Colonic mucosa (tissue), 4 donors: ENCODE data around the gene CCDC71. TPM values are rescaled to one million over a fixed set of nuclear protein-coding genes. Genes with fewer than 3 reads are reported as not detected.
A peak's percentile ranks its signal among the peaks of the same experiment; 100 is the strongest.

Experiments
- DNase-seq: peaks from one replicate; pipeline ENCODE4 v3.0.0-alpha.2; 2020
- H3K27ac ChIP-seq: fragments of 200-600 bp; one replicate; pipeline ENCODE4 v1.8.0; 2021
- H3K27me3 ChIP-seq: fragments of 200-600 bp; one replicate; pipeline ENCODE4 v1.8.0; 2021
- H3K36me3 ChIP-seq: fragments of 200-600 bp; one replicate; pipeline ENCODE4 v1.8.0; 2021
- H3K4me1 ChIP-seq: fragments of 200-600 bp; one replicate; pipeline ENCODE4 v1.8.0; 2021; ENCODE audit warnings: mild to moderate bottlenecking
- H3K4me3 ChIP-seq: fragments of 200-600 bp; one replicate; pipeline ENCODE4 v1.8.0; 2021
- H3K9ac ChIP-seq, 2 donors: one replicate each; pipeline ENCODE4 v1.7.0; 2013; ENCODE audit warnings: control low read depth in 2 of 2, low read depth in 2 of 2, low read length in 2 of 2
- H3K9me3 ChIP-seq: fragments of 200-600 bp; one replicate; pipeline ENCODE4 v1.8.0; 2021
- intact Hi-C: fragments of 100-400 bp; cut with DNase I; formaldehyde crosslinking; loops from one replicate; pipeline ENCODE4 v1.14.1; 2022
- total RNA-seq, 2 donors: library from RNA; stranded (reverse); fragmentation: NEBNext Ultra II Directional in 1 of 2; extraction: Animal tissue kit (Norgen Biotek cat#: 25700) in 1 of 2; gene quantifications; one replicate each; pipeline ENCODE4 v1.2.1, GENCODE V29; 2021
- TF ChIP-seq, protein P1 (sequence below): fragments of 200-600 bp; IDR thresholded peaks from one replicate; pipeline ENCODE4 v1.8.0; 2022; ENCODE audit warnings: antibody characterized with exemption, mild to moderate bottlenecking
- donor health status: healthy.
- donor health status: DM: no; HTN: no; CAD: no.
- donor health status: DM: no; HTN: no; CAD: no.

CCDC71 gene
- total RNA-seq, 2 donors from 2014 or later: 17.8 to 22.6 TPM

DNA sequence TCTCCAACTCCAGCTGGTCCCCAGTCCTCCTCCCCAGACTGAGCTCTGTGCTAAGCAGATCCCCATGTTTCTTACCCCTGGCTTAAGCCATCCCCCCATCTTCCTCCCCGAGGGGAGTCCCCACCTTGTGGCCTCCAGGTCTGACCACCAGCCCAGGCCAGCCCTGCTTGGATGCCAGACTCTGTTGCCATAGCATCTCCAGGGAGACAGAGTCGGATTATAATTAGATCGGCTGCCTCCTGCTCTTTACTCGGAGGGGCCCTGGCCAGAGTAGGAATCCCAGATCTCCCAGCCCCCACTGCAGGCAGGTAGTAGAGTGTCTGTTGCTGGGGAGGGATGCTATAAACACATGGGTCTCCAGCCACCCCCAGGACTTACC, 7.7 kb upstream of the CCDC71 start:
- DNase-seq: no peak
- no peaks in the 10 kb centered on the region for H3K27me3 ChIP-seq
- no peaks in the 10 kb centered on the region for H3K9me3 ChIP-seq
- intact Hi-C loops: loop anchor here (5.0 kb wide), 1 partner anchor 104 kb away; the partner anchor contains the start of gene C3orf62
- H3K27ac ChIP-seq: no peak overlapping the region
- H3K36me3 ChIP-seq: no peaks in the 10 kb centered on the region
- TF ChIP-seq, protein P1, sequence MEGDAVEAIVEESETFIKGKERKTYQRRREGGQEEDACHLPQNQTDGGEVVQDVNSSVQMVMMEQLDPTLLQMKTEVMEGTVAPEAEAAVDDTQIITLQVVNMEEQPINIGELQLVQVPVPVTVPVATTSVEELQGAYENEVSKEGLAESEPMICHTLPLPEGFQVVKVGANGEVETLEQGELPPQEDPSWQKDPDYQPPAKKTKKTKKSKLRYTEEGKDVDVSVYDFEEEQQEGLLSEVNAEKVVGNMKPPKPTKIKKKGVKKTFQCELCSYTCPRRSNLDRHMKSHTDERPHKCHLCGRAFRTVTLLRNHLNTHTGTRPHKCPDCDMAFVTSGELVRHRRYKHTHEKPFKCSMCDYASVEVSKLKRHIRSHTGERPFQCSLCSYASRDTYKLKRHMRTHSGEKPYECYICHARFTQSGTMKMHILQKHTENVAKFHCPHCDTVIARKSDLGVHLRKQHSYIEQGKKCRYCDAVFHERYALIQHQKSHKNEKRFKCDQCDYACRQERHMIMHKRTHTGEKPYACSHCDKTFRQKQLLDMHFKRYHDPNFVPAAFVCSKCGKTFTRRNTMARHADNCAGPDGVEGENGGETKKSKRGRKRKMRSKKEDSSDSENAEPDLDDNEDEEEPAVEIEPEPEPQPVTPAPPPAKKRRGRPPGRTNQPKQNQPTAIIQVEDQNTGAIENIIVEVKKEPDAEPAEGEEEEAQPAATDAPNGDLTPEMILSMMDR: no peak
- no peaks in the 10 kb centered on the region for H3K4me1 ChIP-seq
- peak overlapping the region; percentile 43 to 72 for H3K9ac ChIP-seq
- no peak overlapping the region for H3K4me3 ChIP-seq

DNA sequence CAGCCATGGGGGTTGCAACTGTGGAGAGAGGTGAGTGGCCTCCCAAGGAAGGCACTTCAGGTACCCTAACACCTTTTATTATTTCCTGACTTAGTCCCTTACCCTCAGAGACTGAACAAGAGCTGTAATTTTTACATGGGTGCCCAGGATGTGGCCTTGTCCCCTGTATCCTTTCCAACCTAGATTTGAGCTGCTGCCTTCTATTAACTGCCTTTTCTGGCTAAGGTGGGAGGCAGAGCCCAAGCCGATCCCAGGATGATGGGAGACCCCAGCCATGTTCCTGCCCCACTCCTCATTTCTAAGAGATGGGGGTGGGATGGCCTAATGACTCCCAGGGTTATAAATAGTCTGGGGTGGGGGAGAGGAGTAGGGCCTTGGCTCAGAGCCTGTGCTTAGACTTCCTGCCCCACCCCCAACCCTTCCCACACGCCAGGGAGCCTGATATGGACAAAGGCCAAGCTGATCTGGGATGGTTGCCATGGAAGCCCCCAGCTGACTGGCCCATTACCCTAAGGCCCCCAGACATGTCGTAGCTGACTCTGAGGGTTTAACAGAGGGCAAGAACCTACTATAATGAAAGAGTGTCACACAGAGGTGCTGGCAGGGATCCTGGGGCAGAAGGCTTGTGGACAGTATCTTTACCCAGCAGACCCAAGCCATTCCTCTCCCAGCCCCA, 7.1 kb upstream of the CCDC71 start:
- no peak overlapping the region for H3K27ac ChIP-seq
- DNase-seq: no peak
- no peaks in the 10 kb centered on the region for H3K27me3 ChIP-seq
- peak overlapping the region; percentile 72 to 95 for H3K9ac ChIP-seq
- H3K4me1 ChIP-seq: no peaks in the 10 kb centered on the region
- no peaks in the 10 kb centered on the region for H3K36me3 ChIP-seq
- no peaks in the 10 kb centered on the region for H3K9me3 ChIP-seq
- intact Hi-C loops: loop anchor here (5.0 kb wide), 1 partner anchor 104 kb away; the partner anchor contains the start of gene C3orf62
- TF ChIP-seq, protein P1: no peak
- peak overlapping the region; percentile 57 for H3K4me3 ChIP-seq

DNA sequence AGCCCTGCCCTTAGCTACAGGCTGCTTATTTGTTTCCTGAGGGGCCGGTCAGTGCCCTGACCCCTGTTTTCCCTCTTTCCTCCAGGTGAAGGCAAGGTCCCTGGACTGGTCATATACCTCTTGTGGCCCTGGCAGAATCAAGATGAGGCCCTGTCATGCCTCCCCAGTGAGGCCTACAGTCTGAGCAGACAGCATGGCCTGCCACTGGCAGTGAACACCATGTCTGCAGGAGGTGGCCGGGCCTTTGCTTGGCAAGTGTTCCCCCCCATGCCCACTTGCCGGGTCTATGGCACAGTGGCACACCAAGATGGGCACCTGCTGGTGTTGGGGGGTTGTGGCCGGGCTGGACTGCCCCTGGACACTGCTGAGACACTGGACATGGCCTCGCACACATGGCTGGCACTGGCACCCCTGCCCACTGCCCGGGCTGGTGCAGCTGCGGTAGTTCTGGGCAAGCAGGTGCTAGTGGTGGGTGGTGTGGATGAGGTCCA, 6.5 kb upstream of the CCDC71 start:
- Histone ChIP-seq H3K9ac (peak overlapping the region; percentile 72 to 95), H3K36me3 (no peaks in the 10 kb centered on the region), H3K27ac (peak overlapping the region; percentile 53), H3K4me1 (no peaks in the 10 kb centered on the region), H3K4me3 (peak overlapping the region; percentile 57), H3K27me3 (no peaks in the 10 kb centered on the region), H3K9me3 (no peaks in the 10 kb centered on the region)
- intact Hi-C loops: loop anchor here (5.0 kb wide), 1 partner anchor 105 kb away; the partner anchor contains the start of gene C3orf62
- TF ChIP-seq, protein P1: no peak
- DNase-seq: no peak

DNA sequence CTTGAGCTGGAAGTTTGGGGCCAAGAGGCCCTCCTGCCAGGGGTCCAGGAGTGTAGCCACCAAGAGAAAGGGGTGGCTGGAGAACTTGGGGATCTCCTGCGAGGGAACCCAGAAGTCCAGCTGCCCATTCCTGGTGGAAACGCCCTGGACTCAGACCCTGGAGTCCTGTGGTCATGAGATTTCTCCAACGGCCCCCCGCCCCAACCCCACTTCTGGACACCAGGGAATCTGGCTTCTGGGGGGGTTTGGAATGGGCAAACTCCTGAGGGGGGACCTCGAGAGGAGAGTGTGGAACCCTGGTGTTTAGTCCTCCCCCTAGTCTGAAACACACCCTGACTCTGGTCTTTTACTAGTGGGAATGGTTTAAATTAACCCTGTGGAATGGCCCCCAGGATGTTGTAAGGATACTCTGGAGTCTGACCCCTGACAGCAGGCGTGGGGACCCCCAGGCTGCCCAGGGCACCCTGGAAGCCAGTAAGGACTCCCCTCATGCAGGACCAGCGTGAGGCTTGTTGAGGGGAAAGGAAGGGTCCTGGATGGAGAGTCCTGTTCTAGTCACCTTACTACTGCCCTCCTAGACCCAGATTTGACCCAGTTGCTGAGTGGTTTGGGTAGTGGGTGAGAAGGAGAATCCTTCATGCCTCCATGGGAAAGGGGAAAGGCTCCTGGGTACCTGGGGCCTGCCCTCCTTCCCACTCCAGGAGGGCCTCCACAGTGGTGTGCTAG, 5.8 kb upstream of the CCDC71 start:
- H3K9me3 ChIP-seq: no peaks in the 10 kb centered on the region
- no peaks in the 10 kb centered on the region for H3K36me3 ChIP-seq
- no peak for DNase-seq
- intact Hi-C loops: loop anchor here (5.0 kb wide), 1 partner anchor 105 kb away; the partner anchor contains the start of gene C3orf62
- TF ChIP-seq, protein P1: no peak
- peak overlapping the region; percentile 72 to 95 for H3K9ac ChIP-seq
- peak overlapping the region; percentile 53 for H3K27ac ChIP-seq
- H3K4me1 ChIP-seq: no peaks in the 10 kb centered on the region
- H3K4me3 ChIP-seq: peak overlapping the region; percentile 57
- no peaks in the 10 kb centered on the region for H3K27me3 ChIP-seq

DNA sequence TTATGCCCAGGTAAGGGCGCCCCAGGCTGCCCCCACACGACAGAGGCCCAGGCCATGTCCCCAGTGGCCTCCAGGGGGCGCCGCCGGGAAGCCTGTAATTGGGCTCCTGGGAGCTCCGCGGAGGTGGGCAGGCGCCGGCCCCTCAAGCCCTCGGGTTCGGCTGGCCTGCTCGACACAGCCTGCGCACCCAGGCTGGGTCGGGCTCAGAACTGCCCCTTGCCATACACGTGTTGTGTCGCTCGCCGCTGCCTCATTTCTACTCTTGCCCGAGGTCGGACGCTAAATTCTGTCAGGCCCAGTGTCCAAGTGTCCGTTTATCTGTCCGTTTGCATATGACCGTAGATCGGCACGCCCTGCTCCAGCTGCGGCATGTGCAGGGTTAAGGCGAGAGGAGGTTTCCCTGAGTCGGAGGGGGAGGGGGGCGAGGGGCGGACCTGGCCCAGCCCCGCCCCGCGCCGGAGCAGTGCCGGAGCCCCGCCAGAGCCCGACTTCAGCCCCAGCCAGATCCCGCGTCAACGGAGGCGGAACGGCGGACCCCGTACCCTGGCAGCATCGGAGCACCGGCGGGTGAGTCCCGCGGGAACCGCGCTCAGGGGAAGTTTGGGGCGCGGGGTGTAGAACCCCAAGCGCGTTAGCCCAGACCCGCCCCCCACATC, 5.1 kb upstream of the CCDC71 start, which contains the start of gene KLHDC8B:
Gene KLHDC8B, plus strand, starts transcription at position 480 of the 656 bp plus-strand sequence. CDS start 1,172 bp downstream, outside the sequence.
- TF ChIP-seq, protein P1: peak; percentile 96
- peak; percentile 91 for DNase-seq
- peak within 1 kb of the TSS; percentile 72 to 95 for H3K9ac ChIP-seq
- intact Hi-C loops: loop anchor here (5.0 kb wide), 1 partner anchor 106 kb away; the partner anchor contains the start of gene C3orf62
- H3K4me1 ChIP-seq: no peaks in the 10 kb centered on the region
- no peaks in the 10 kb centered on the region for H3K27me3 ChIP-seq
- H3K27ac ChIP-seq: peak within 1 kb of the TSS; percentile 53
- peak within 1 kb of the TSS; percentile 57 for H3K4me3 ChIP-seq
- H3K9me3 ChIP-seq: no peaks in the 10 kb centered on the region
- no peaks in the 10 kb centered on the region for H3K36me3 ChIP-seq
